Sigmoid colon (tissue), 4 donors: ENCODE results near the gene OGT.

Experiments
- CTCF ChIP-seq, 4 experiments: fragments of 450-650 bp in 3 of 4; fragments of 200-600 bp in 1 of 4; IDR thresholded peaks; one replicate each; pipeline ENCODE4 v1.5.1; 2016 to 2019; ENCODE audit warnings: antibody characterized with exemption in 4 of 4, mild to moderate bottlenecking in 3 of 4, moderate library complexity in 2 of 4
- POLR2A ChIP-seq, 2 donors: fragments of 450-650 bp; IDR thresholded peaks; one replicate each; pipeline ENCODE4 v1.6.1; 2016; ENCODE audit warnings: antibody characterized with exemption in 2 of 2, mild to moderate bottlenecking in 2 of 2, moderate library complexity in 2 of 2
- POLR2AphosphoS5 ChIP-seq, 4 donors: sonication (generic); formaldehyde crosslinking; IDR thresholded peaks; one replicate each; pipeline ENCODE4 v1.6.1; 2017; ENCODE audit warnings: antibody characterized with exemption in 4 of 4

GRCh38 chrX:71578253-71579135 lies 45.6 kb downstream of the OGT start, which contains the start of gene GCNA:
- TF ChIP-seq POLR2A (IDR thresholded peaks at IDR 0.05): no peak
- TF ChIP-seq CTCF (IDR thresholded peaks at IDR 0.05): no peak
- no peak for TF ChIP-seq POLR2AphosphoS5 (IDR thresholded peaks at IDR 0.05)
